ENCODE data around the gene EPHB1.

- TF ChIP-seq POLR2AphosphoS5 (IDR thresholded peaks at IDR 0.05) (no peak), POLR2A (IDR thresholded peaks at IDR 0.05) (no peak), CTCF (IDR thresholded peaks at IDR 0.05) (no peak)
Measured at GRCh38 chr3:134808835-134809234, 13.8 kb downstream of the EPHB1 start.
